ENCODE data around the gene CACNA2D4. TPM values are rescaled to one million over a fixed set of nuclear protein-coding genes. Genes with fewer than 3 reads are reported as not detected.

Gene CACNA2D4
- total and polyA plus RNA-seq, 12 donors: 0.54 to 9.1 (median 3.1) TPM

DNA sequence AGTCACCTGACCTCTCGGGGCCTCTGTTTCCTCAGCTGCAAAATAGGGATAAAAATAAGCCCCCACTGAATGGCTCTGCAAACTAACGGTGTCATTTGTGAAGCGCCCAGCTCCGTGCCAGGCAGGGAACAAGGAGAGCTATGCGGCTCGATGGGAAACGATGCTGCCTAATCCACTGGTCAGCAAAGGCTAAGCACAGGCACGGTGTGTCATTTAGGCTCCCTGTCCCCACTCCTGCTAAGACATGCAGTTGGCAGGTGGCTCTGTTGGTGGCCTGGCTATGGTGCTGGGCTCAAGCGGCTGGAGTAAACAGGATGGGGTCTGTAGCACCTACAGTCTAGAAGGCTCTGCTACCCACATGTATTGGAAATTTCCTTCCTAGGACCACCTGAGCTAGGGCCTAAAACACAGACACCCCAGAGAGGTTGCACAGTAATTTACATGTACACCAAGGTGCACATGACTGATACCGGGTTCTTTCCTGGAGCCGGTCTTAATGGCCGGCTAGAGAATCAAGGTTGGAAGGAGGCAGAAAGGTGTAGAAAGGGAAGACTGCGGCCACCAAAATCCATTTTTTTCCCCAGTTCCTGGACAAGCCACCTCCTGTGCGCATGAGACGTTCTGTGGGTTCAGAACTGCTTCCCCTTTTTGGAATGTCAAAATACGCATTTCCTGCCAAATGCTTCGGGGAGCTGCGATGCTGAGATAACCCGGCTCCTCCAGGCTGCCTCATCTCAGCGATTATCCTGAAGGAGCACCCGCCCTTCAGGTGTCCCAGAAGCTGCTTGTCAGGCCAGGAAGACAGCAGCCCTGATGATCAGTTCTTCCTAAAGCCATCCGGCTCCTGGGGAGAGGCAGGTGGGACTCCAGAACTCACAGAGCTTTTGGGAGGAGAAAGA lies 1.0 kb downstream of the CACNA2D4 start:
- H3K4me3 ChIP-seq: peak overlapping the region in 1 of 4 donors; percentile 18
- peaks cover 6% of the 10 kb centered on the region in 2 donors for H3K4me1 ChIP-seq (replicated peaks in 1 of 2)
- 74 to 80% (median 75%) methylated on average over 14 to 22 of the region's 22 CpGs for WGBS, 4 donors
- intact Hi-C loops (cut with DNase I): no loop called here
- peak in 5 of 7 donors; percentile 14 to 51 (median 34) for DNase-seq
- H3K27me3 ChIP-seq: no peaks in the 10 kb centered on the region
- H3K9me3 ChIP-seq (replicated peaks in 1 of 3): no peaks in the 10 kb centered on the region
- TF ChIP-seq POLR2A (IDR thresholded peaks at IDR 0.05): no peak
- H3K27ac ChIP-seq: peak overlapping the region in 3 of 5 donors; percentile 51 to 75 (median 59)
- no peaks in the 10 kb centered on the region for H3K36me3 ChIP-seq (replicated peaks in 1 of 2)

DNA sequence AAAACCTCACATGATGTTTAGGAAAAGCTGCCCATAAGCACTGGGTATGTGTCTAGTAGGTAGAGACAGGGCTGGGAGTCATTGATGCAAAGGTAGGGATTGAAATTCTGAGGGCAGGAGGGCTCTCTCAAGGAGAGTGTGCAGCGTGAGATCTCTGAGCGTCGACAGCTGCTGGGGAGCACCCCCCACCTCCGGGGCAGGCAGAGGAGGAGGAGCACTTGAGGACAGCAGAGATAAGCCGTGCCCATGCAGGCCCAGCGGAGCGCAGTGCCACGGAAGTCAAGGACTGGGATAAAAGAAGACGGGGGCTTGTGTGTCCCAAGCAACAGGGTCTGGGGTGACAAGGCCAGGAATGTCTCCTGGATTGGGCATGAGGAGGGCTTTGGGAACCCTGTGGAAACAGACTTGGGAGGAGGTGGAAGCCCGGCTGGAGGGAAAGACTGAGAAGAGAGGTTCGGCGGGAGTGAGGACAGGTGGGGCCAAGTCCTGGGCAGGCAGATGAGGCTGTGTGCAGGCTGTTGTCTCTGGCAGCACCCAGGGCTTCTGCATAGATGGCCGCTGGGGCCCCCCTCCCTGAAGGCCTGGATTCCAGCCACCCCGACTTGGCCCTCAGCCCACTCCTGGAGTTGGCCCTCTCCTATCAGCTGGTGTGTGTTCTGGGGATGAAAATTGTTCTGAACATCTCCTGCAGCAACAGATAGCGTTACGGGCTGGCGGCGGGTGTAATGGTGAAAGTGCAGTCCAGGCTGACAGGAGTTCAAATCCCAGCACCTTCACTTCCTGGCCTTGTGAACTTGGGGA lies 1.9 kb downstream of the CACNA2D4 start:
- Histone ChIP-seq H3K36me3 (replicated peaks in 1 of 2) (no peaks in the 10 kb centered on the region), H3K4me3 (no peak overlapping the region), H3K27ac (peak overlapping the region in 1 of 5 donors; percentile 75), H3K9me3 (replicated peaks in 1 of 3) (no peaks in the 10 kb centered on the region), H3K27me3 (no peaks in the 10 kb centered on the region), H3K4me1 (replicated peaks in 1 of 2) (peaks cover 6% of the 10 kb centered on the region in 2 donors)
- 30 to 49% (median 43%) methylated on average over 14 to 18 of the region's 18 CpGs for whole genome bisulfite sequencing, 4 donors
- intact Hi-C loops (cut with DNase I): no loop called here
- peak; percentile 31 to 77 (median 69) for DNase-seq
- TF ChIP-seq POLR2A (IDR thresholded peaks at IDR 0.05): no peak
- TF ChIP-seq, protein P1, sequence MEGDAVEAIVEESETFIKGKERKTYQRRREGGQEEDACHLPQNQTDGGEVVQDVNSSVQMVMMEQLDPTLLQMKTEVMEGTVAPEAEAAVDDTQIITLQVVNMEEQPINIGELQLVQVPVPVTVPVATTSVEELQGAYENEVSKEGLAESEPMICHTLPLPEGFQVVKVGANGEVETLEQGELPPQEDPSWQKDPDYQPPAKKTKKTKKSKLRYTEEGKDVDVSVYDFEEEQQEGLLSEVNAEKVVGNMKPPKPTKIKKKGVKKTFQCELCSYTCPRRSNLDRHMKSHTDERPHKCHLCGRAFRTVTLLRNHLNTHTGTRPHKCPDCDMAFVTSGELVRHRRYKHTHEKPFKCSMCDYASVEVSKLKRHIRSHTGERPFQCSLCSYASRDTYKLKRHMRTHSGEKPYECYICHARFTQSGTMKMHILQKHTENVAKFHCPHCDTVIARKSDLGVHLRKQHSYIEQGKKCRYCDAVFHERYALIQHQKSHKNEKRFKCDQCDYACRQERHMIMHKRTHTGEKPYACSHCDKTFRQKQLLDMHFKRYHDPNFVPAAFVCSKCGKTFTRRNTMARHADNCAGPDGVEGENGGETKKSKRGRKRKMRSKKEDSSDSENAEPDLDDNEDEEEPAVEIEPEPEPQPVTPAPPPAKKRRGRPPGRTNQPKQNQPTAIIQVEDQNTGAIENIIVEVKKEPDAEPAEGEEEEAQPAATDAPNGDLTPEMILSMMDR (IDR thresholded peaks at IDR 0.05): no peak

DNA sequence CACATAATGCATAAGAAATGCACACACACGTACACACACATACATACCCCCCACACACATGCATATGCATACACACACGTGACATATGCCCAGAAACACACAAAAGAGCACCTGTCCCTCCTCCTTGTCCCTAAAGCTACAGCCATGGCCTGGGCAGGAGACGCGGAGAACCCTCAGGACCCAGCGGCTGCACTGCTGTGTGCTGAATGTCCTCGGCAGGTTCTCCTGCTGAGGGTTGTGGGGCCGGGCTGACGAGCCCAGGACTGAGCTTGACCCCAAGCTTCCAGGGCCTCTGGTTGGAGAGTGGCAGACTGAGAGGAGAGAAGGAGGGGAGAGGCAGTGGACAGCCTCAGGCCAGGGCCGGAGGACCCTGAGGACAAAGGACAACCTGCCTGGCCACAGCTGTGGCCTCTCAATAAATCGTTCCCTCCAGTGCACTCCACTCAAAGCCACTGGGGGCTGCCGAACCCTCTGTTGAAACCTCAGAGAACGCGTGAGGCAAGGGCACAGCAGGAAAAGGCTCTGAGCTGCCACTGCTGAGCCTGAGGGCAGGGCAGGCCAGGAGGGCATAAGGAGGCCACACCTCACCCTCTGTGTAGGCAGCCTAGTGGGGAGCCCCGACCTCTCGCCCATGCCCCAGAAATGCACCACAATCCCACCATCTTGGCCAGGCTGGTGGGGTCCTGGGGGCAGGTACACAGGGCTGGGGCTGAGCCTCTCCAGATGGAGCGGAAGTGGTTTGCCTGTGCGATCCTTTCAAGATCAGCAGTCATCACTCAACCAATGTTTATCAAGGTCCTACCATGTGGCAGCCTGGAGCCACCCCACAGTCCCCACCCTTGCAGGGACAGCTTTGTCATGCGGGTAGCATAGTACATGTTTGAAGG lies 3.1 kb downstream of the CACNA2D4 start:
- 83 to 93% (median 87%) methylated on average over 9 to 18 of the region's 18 CpGs for WGBS, 4 donors
- intact Hi-C loops (cut with DNase I): no loop called here
- Histone ChIP-seq H3K4me1 (replicated peaks in 1 of 2) (peaks cover 6% of the 10 kb centered on the region in 2 donors), H3K36me3 (replicated peaks in 1 of 2) (no peaks in the 10 kb centered on the region), H3K27me3 (no peaks in the 10 kb centered on the region), H3K9me3 (replicated peaks in 1 of 3) (no peaks in the 10 kb centered on the region), H3K27ac (no peak overlapping the region), H3K4me3 (no peak overlapping the region)
- no peak for TF ChIP-seq POLR2A (IDR thresholded peaks at IDR 0.05)
- TF ChIP-seq, protein P1 (IDR thresholded peaks at IDR 0.05): no peak
- DNase-seq: peak in 4 of 7 donors; percentile 8 to 35 (median 9)

DNA sequence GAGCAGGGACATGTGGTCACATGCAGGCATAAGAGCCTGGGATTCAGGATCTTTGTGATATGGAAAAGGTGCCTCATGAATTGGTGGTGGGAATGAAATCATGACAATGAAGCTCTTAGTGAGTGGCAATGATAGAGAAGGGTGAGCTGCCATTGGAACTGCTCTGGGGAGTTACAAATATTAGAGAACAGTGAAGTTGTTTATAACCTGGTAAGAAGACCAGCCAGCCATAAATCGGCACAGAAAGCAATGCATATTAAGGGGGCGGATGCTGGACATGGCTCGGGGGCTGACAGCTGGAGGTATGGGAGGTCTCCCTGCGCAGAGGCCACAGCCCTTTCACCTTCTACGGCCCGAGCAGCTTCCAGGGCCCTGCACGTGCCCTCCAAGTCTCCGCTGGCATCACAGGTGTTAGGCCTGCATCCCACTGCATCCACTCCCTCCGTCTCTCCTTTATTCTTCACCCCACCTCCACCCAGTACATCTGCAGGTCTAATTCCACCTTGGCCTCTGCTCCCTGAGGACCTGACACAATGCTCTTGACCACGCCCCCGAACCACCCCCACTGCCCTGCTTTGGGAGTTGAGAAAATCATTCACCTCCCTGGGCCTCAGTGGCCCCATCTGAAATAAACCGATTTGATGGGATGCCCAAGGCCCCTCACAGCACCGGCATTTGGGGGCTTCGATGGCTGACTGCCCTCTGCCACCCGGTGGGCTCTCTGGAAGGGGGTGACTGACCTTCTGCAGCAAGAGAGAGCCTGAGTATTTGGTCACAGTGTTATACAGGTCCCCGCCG lies 4.1 kb downstream of the CACNA2D4 start:
- H3K27me3 ChIP-seq: no peaks in the 10 kb centered on the region
- no peaks in the 10 kb centered on the region for H3K36me3 ChIP-seq (replicated peaks in 1 of 2)
- no peak overlapping the region for H3K27ac ChIP-seq
- intact Hi-C loops (cut with DNase I): no loop called here
- no peaks in the 10 kb centered on the region for H3K9me3 ChIP-seq (replicated peaks in 1 of 3)
- WGBS, 4 donors: 86 to 89% (median 88%) methylated on average over 16 to 17 of the region's 17 CpGs
- DNase-seq: peak in 2 of 7 donors; percentile 8 to 9
- H3K4me1 ChIP-seq (replicated peaks in 1 of 2): peaks cover 6% of the 10 kb centered on the region in 2 donors
- H3K4me3 ChIP-seq: no peak overlapping the region
- TF ChIP-seq, protein P1 (IDR thresholded peaks at IDR 0.05): no peak
- TF ChIP-seq POLR2A (IDR thresholded peaks at IDR 0.05): no peak

Data from adrenal gland (tissue), 12 donors.